Measurements from ENCODE around the gene LIPI. TPM values are rescaled to one million over a fixed set of nuclear protein-coding genes. Genes with fewer than 3 reads are reported as not detected.

The LIPI gene
- total and polyA plus RNA-seq, 2 donors from 2014 or later: not detected

GRCh38 chr21:14235101-14235500 lies 24.3 kb upstream of the LIPI start:
- TF ChIP-seq CTCF (IDR thresholded peaks at IDR 0.05; ENCODE audit: borderline replicate concordance, extremely low read depth, insufficient read depth): no peak
- DNase-seq (no peak), FAIRE-seq (no peak)
- H3K9me3 ChIP-seq (ENCODE audit: control insufficient read depth in 2 of 3, insufficient read depth in 1 of 3, low read length in 3 of 3): no peaks in the 10 kb centered on the region
- no peak overlapping the region for H3K9ac ChIP-seq (ENCODE audit: low read length in 3 of 3)
- H3K27ac ChIP-seq (ENCODE audit: low read depth in 2 of 2, low read length in 2 of 2): no peak overlapping the region
- H3K4me1 ChIP-seq (ENCODE audit: control insufficient read depth in 2 of 3, insufficient read depth in 2 of 3, low read depth in 1 of 3, low read length in 3 of 3): no peaks in the 10 kb centered on the region
- H3K27me3 ChIP-seq (ENCODE audit: control insufficient read depth, insufficient read depth, low read length): no peaks in the 10 kb centered on the region
- intact Hi-C loops (cut with DNase I): no loop called here
- no peaks in the 10 kb centered on the region for H3K36me3 ChIP-seq (ENCODE audit: control insufficient read depth in 2 of 3, insufficient read depth in 3 of 3, low read length in 3 of 3)
- no peak overlapping the region for H3K4me3 ChIP-seq (ENCODE audit: low read length in 3 of 3)

GRCh38 chr21:14229399-14229798 lies 18.6 kb upstream of the LIPI start:
- no peak for FAIRE-seq
- H3K4me1 ChIP-seq (ENCODE audit: control insufficient read depth in 2 of 3, insufficient read depth in 2 of 3, low read depth in 1 of 3, low read length in 3 of 3): no peaks in the 10 kb centered on the region
- no peak for TF ChIP-seq CTCF (IDR thresholded peaks at IDR 0.05; ENCODE audit: borderline replicate concordance, extremely low read depth, insufficient read depth)

GRCh38 chr21:14223365-14223764 lies 12.6 kb upstream of the LIPI start:
- H3K4me1 ChIP-seq (ENCODE audit: control insufficient read depth in 2 of 3, insufficient read depth in 2 of 3, low read depth in 1 of 3, low read length in 3 of 3): no peaks in the 10 kb centered on the region
- no peak for FAIRE-seq
- H3K36me3 ChIP-seq (ENCODE audit: control insufficient read depth in 2 of 3, insufficient read depth in 3 of 3, low read length in 3 of 3): no peaks in the 10 kb centered on the region
- H3K9ac ChIP-seq (ENCODE audit: low read length in 3 of 3): no peak overlapping the region
- TF ChIP-seq CTCF (IDR thresholded peaks at IDR 0.05; ENCODE audit: borderline replicate concordance, extremely low read depth, insufficient read depth): no peak
- no peak overlapping the region for H3K4me3 ChIP-seq (ENCODE audit: low read length in 3 of 3)
- no peaks in the 10 kb centered on the region for H3K9me3 ChIP-seq (ENCODE audit: control insufficient read depth in 2 of 3, insufficient read depth in 1 of 3, low read length in 3 of 3)
- no peaks in the 10 kb centered on the region for H3K27me3 ChIP-seq (ENCODE audit: control insufficient read depth, insufficient read depth, low read length)
- intact Hi-C loops (cut with DNase I): no loop called here
- H3K27ac ChIP-seq (ENCODE audit: low read depth in 2 of 2, low read length in 2 of 2): no peak overlapping the region
- DNase-seq: no peak

More at GRCh38 chr21:14229399-14229798, 18.6 kb upstream of the LIPI start:
- Histone ChIP-seq H3K9ac (ENCODE audit: low read length in 3 of 3) (no peak overlapping the region), H3K9me3 (ENCODE audit: control insufficient read depth in 2 of 3, insufficient read depth in 1 of 3, low read length in 3 of 3) (peaks cover 0 to 10% (median 0%) of the 10 kb centered on the region in 3 donors), H3K27me3 (ENCODE audit: control insufficient read depth, insufficient read depth, low read length) (no peaks in the 10 kb centered on the region), H3K36me3 (ENCODE audit: control insufficient read depth in 2 of 3, insufficient read depth in 3 of 3, low read length in 3 of 3) (no peaks in the 10 kb centered on the region), H3K27ac (ENCODE audit: low read depth in 2 of 2, low read length in 2 of 2) (no peak overlapping the region), H3K4me3 (ENCODE audit: low read length in 3 of 3) (no peak overlapping the region)
- intact Hi-C loops (cut with DNase I): no loop called here
- no peak for DNase-seq

Data from kidney (tissue), 14 donors.